SH-SY5Y (cell line): ENCODE results near the gene NRP1.

Source experiments
- GATA2 ChIP-seq: IDR thresholded peaks from 2 replicates; pipeline ENCODE4 v1.6.1; 2011; ENCODE audit warnings: mild to moderate bottlenecking, low read depth, low read length
- GATA3 ChIP-seq: IDR thresholded peaks from 2 replicates; pipeline ENCODE4 v1.6.1; 2011; ENCODE audit warnings: low read depth, mild to moderate bottlenecking, low read length, moderate library complexity

GRCh38 chr10:33183655-33184054 is 150.8 kb downstream of the NRP1 start:
- no peak for TF ChIP-seq GATA2
- no peak for TF ChIP-seq GATA3
